Measurements from ENCODE around the gene RP2. TPM values are rescaled to one million over a fixed set of nuclear protein-coding genes. Genes with fewer than 3 reads are reported as not detected.

The RP2 gene
- total RNA-seq, 4 donors from 2014 or later = 5.1 to 8.3 (median 6.3) TPM

DNA sequence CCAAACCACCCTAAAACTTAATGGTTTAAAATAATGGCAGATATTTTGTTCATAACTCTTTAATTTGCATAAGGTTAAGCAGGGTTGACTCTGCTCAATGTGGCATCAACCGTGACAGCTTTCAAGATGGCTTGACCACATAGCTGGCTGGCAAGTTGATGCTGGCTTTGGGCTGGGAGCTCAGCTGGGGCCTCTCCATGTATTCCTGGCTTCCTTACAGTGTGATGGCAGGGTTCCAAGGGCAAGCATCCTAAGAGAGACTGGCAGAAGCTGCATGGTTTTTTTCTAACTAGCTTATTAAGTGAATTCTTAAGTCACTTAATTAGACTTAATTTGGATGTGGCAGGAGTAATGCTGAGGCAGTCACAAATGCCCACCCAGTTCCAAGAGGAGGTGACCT, 4.5 kb downstream of the RP2 start:
- Histone ChIP-seq H3K4me3 (no peak overlapping the region), H3K27me3 (no peaks in the 10 kb centered on the region), H3K36me3 (no peaks in the 10 kb centered on the region), H3K4me1 (peaks cover 20% of the 10 kb centered on the region), H3K9me3 (no peaks in the 10 kb centered on the region), H3K27ac (no peak overlapping the region)
- WGBS = 65% methylated on average over 1 of the region's 1 CpG
- DNase-seq (ENCODE audit: low spot score in 2 of 2) = no peak
- TF ChIP-seq POLR2A (IDR thresholded peaks at IDR 0.05) (no peak), POLR2AphosphoS5 (IDR thresholded peaks at IDR 0.05) (no peak), EP300 (IDR thresholded peaks at IDR 0.05) (no peak)
- TF ChIP-seq, protein P1, sequence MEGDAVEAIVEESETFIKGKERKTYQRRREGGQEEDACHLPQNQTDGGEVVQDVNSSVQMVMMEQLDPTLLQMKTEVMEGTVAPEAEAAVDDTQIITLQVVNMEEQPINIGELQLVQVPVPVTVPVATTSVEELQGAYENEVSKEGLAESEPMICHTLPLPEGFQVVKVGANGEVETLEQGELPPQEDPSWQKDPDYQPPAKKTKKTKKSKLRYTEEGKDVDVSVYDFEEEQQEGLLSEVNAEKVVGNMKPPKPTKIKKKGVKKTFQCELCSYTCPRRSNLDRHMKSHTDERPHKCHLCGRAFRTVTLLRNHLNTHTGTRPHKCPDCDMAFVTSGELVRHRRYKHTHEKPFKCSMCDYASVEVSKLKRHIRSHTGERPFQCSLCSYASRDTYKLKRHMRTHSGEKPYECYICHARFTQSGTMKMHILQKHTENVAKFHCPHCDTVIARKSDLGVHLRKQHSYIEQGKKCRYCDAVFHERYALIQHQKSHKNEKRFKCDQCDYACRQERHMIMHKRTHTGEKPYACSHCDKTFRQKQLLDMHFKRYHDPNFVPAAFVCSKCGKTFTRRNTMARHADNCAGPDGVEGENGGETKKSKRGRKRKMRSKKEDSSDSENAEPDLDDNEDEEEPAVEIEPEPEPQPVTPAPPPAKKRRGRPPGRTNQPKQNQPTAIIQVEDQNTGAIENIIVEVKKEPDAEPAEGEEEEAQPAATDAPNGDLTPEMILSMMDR (IDR thresholded peaks at IDR 0.05) = no peak

DNA sequence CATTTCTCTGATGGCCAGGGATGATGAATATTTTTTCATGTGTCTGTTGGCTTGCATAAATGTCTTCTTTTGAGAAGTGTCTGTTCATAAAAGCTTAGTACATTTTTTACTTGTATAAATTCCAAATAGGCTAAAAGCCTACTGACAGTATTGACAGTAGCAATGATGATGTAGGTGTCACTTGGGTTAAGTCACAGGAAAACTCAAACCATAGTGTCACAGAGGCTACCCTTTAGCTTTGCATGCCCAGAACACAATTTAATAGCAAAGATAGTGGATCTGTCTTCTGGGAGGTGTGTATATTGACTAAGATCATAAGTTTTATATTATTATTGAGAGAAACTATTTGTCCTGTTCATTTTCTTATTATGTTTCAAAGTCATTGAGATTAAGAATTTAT, 8.1 kb downstream of the RP2 start:
- H3K4me1 ChIP-seq = peaks cover 6% of the 10 kb centered on the region
- no peaks in the 10 kb centered on the region for H3K27me3 ChIP-seq
- no peak for DNase-seq (ENCODE audit: low spot score in 2 of 2)
- TF ChIP-seq POLR2AphosphoS5 (IDR thresholded peaks at IDR 0.05) = no peak
- TF ChIP-seq POLR2A (IDR thresholded peaks at IDR 0.05) = no peak
- TF ChIP-seq, protein P1 (IDR thresholded peaks at IDR 0.05) = no peak
- no peak for TF ChIP-seq EP300 (IDR thresholded peaks at IDR 0.05)
- no peaks in the 10 kb centered on the region for H3K36me3 ChIP-seq
- H3K4me3 ChIP-seq = no peak overlapping the region
- no peaks in the 10 kb centered on the region for H3K9me3 ChIP-seq
- H3K27ac ChIP-seq = no peak overlapping the region

DNA sequence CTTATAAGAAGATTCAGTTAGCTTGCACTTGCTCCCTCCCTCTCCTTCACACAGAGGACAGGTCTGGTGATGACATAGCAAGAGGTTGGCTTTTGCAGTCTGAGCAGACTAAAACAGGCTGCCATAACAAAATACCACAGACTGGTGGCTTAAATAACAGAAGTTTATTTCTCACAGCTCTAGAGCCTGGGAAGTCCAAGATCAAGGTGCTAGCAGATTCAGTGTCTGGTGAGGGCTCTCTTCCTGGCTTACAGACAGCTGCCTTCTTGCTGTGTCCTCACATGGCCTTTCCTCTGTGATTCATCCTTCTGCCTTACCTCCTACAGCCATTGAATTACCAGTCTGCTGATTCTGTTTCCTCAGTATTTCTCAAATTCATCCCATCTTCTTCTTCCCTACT, 13.1 kb downstream of the RP2 start:
- Histone ChIP-seq H3K4me1 (no peaks in the 10 kb centered on the region), H3K36me3 (no peaks in the 10 kb centered on the region), H3K4me3 (no peak overlapping the region), H3K27ac (no peak overlapping the region), H3K9me3 (no peaks in the 10 kb centered on the region), H3K27me3 (no peaks in the 10 kb centered on the region)
- TF ChIP-seq POLR2A (IDR thresholded peaks at IDR 0.05) = no peak
- no peak for DNase-seq (ENCODE audit: low spot score in 2 of 2)

DNA sequence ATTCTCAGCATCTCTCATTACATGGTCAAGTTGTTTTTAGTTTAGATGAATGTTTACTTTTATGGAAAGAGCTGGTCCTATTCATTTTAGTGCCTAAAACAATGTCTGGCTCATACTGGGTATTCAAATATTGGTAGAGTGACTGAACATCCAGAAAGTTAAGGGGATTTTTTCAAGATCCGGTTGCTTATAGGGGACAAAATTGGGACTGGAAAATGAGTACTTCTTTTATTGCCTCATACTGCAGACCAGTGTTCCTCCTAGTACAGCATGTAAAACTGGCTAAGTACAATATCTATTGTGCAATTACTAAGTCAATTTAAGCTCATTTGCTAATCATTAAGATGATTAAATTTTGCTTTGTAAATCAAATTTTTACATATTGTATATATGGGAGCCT, 13.9 kb downstream of the RP2 start:
- no peak for TF ChIP-seq POLR2AphosphoS5 (IDR thresholded peaks at IDR 0.05)
- no peak for TF ChIP-seq EP300 (IDR thresholded peaks at IDR 0.05)
- Histone ChIP-seq H3K4me3 (no peak overlapping the region), H3K27ac (no peak overlapping the region), H3K4me1 (no peaks in the 10 kb centered on the region), H3K36me3 (no peaks in the 10 kb centered on the region), H3K9me3 (no peaks in the 10 kb centered on the region), H3K27me3 (no peaks in the 10 kb centered on the region)
- no peak for DNase-seq (ENCODE audit: low spot score in 2 of 2)
- WGBS = 93% methylated on average over 1 of the region's 1 CpG

DNA sequence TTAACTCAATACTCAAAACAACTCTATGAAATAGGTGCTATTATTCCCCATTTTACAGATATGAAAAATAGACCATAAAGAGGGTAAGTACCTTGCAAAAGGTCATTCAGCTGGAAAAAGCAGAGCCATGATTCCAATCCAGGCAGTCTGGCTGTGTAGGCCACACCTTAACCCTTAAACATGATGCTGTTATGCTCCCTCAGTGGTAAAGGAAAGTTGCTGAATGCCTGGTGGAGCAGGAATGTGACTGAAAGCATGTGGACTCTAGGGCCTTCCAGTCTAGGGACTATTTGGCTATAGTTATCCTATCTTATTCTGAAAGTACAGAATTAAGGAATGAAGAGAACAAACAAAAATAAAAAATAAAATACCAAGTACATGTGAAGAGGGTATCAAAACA, 19.6 kb downstream of the RP2 start:
- no peak for DNase-seq (ENCODE audit: low spot score in 2 of 2)
- no peak overlapping the region for H3K4me3 ChIP-seq
- no peaks in the 10 kb centered on the region for H3K27me3 ChIP-seq
- no peaks in the 10 kb centered on the region for H3K9me3 ChIP-seq
- no peaks in the 10 kb centered on the region for H3K4me1 ChIP-seq
- H3K27ac ChIP-seq = no peak overlapping the region
- TF ChIP-seq POLR2A (IDR thresholded peaks at IDR 0.05) (no peak), EP300 (IDR thresholded peaks at IDR 0.05) (no peak), POLR2AphosphoS5 (IDR thresholded peaks at IDR 0.05) (no peak)
- TF ChIP-seq, protein P1 (IDR thresholded peaks at IDR 0.05) = no peak
- no peaks in the 10 kb centered on the region for H3K36me3 ChIP-seq

DNA sequence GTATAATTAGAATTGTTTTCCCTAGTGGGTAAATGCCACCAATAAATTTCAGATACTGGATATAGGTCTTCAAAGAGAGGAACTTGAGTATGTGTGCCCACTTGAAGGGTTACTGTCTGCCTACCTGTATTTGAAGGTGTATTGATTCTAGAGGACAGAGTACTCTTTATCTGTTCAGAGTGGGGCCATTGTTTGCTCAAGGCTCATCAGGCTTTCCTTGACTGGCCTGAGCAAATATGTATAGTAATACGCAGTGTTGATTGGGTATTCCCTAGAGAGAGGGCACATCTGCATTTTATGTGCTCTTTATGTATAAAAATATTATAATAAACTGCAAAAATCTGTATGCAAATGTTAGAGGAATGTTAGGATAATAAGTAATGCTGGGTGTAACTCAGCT, 23.7 kb downstream of the RP2 start:
- TF ChIP-seq, protein P1 (IDR thresholded peaks at IDR 0.05) = no peak
- TF ChIP-seq POLR2A (IDR thresholded peaks at IDR 0.05) (no peak), POLR2AphosphoS5 (IDR thresholded peaks at IDR 0.05) (no peak), EP300 (IDR thresholded peaks at IDR 0.05) (no peak)
- DNase-seq (ENCODE audit: low spot score in 2 of 2) = no peak
- Histone ChIP-seq H3K36me3 (no peaks in the 10 kb centered on the region), H3K4me1 (no peaks in the 10 kb centered on the region), H3K9me3 (no peaks in the 10 kb centered on the region), H3K27ac (no peak overlapping the region), H3K27me3 (no peaks in the 10 kb centered on the region), H3K4me3 (no peak overlapping the region)
- whole genome bisulfite sequencing = 62% methylated on average over 1 of the region's 1 CpG
